Gastrocnemius medialis (tissue), 4 donors: ENCODE results near the gene NHSL1. TPM values are rescaled to one million over a fixed set of nuclear protein-coding genes. Genes with fewer than 3 reads are reported as not detected.
"Not testable (repeated sequence)": the region's sequence is repeated elsewhere in the genome, so short reads cannot be mapped to it uniquely, and the experiment has no call there.

Experiments
- ATAC-seq, 2 donors: fragments of 150-250 bp; one replicate each; pipeline ENCODE4 v1.9.1; 2016
- DNase-seq, 2 donors: peaks; one replicate each; pipeline ENCODE4 v3.0.0-alpha.2; 2019
- H3K27ac ChIP-seq, 4 donors: fragments of 200-600 bp; sonication (generic); 1 replicate in 1 of 4; 2 replicates in 3 of 4; pipeline ENCODE4 v1.5.1; 2016 to 2018; ENCODE audit warnings: mild to moderate bottlenecking in 2 of 4, moderate library complexity in 1 of 4
- H3K27me3 ChIP-seq, 3 donors: fragments of 200-600 bp; sonication (generic) in 2 of 3; 1 replicate in 1 of 3; 2 replicates in 2 of 3; pipeline versions ENCODE4 v1.5.1 to v1.6.0; 2016 to 2019; ENCODE audit warnings: mild to moderate bottlenecking in 1 of 3, moderate library complexity in 1 of 3
- H3K36me3 ChIP-seq, 2 donors: fragments of 200-600 bp; sonication (generic) in 1 of 2; one replicate each; pipeline ENCODE4 v1.5.1; 2017 to 2018
- H3K4me1 ChIP-seq, 2 donors: fragments of 200-600 bp; sonication (generic) in 1 of 2; one replicate each; pipeline ENCODE4 v1.5.1; 2016 to 2017; ENCODE audit warnings: mild to moderate bottlenecking in 2 of 2
- H3K4me3 ChIP-seq, 4 donors: fragments of 200-600 bp; sonication (generic) in 3 of 4; 1 replicate in 1 of 4; 2 replicates in 3 of 4; pipeline ENCODE4 v1.5.1; 2016 to 2019; ENCODE audit warnings: mild to moderate bottlenecking in 2 of 4
- H3K9me3 ChIP-seq, 3 donors: fragments of 200-600 bp; sonication (generic) in 2 of 3; 1 replicate in 1 of 3; 2 replicates in 2 of 3; pipeline ENCODE4 v1.5.1; 2016 to 2019
- CTCF ChIP-seq, 5 experiments: fragments of 450-650 bp in 3 of 5; fragments of 200-600 bp in 2 of 5; sonication (generic) in 2 of 5; IDR thresholded peaks in 4 of 5; conservative IDR thresholded peaks in 1 of 5; 1 replicate in 4 of 5; 2 replicates in 1 of 5; pipeline ENCODE4 v1.5.1; 2016 to 2019; ENCODE audit warnings: antibody characterized with exemption in 5 of 5, mild to moderate bottlenecking in 3 of 5, moderate library complexity in 3 of 5
- POLR2A ChIP-seq, 2 donors: fragments of 450-650 bp; IDR thresholded peaks; one replicate each; pipeline ENCODE4 v1.6.1; 2017; ENCODE audit warnings: antibody characterized with exemption in 2 of 2, mild to moderate bottlenecking in 2 of 2, moderate library complexity in 2 of 2
- in situ Hi-C, 4 donors: fragments of 200-750 bp; cut with MboI; loops; one replicate each; pipeline versions ENCODE4 v1.15.0 to v1.8.0; 2017; ENCODE audit warnings: low sequenced_read_pairs in 4 of 4
- intact Hi-C: fragments of 100-400 bp; cut with DNase I; formaldehyde crosslinking; loops from one replicate; pipeline ENCODE4 v1.15.1; 2023; ENCODE audit warnings: low total_unique reads
- total RNA-seq, 4 donors: library from RNA; depleted of rRNA; stranded (reverse); fragments of >200 nt; gene quantifications; one replicate each; pipeline versions ENCODE4 v1.1.0 to v1.2.3, GENCODE V29; 2016

Gene NHSL1
- total RNA-seq, 4 donors from 2014 or later, result 0.31 to 2.0 (median 1.1) TPM

GRCh38 chr6:138427701-138428100, 71.6 kb downstream of the NHSL1 start:
- DNase-seq, result no peak
- no peaks in the 10 kb centered on the region for H3K9me3 ChIP-seq
- no peak for TF ChIP-seq CTCF (IDR thresholded peaks at IDR 0.05 in 4 of 5, conservative IDR thresholded peaks at IDR 0.05 in 1 of 5)
- no peak for TF ChIP-seq POLR2A (IDR thresholded peaks at IDR 0.05)
- intact Hi-C loops (loop anchor here (2.0 to 10.0 kb wide), 2 partner anchors 87 to 339 kb away; no protein-coding TSS in a partner anchor), in situ Hi-C loops (loop anchor here in 1 of 4 donors (25.0 kb wide), 1 partner anchor 335 kb away; the partner anchor contains the start of gene CCDC28A)
- no peak overlapping the region for H3K27ac ChIP-seq
- no peak overlapping the region for H3K4me3 ChIP-seq
- no peaks in the 10 kb centered on the region for H3K36me3 ChIP-seq
- peaks cover 0 to 5% of the 10 kb centered on the region in 2 donors for H3K4me1 ChIP-seq
- ATAC-seq, result no peak
- H3K27me3 ChIP-seq, result no peaks in the 10 kb centered on the region

- ATAC-seq (no peak), DNase-seq (no peak)
- H3K4me1 ChIP-seq, result peaks cover 0 to 5% of the 10 kb centered on the region in 2 donors
- intact Hi-C loops, result loop anchor here (10.0 kb wide), 1 partner anchor 88 kb away; no protein-coding TSS in a partner anchor
- no peaks in the 10 kb centered on the region for H3K27me3 ChIP-seq
- H3K9me3 ChIP-seq, result no peaks in the 10 kb centered on the region
- H3K27ac ChIP-seq, result no peak overlapping the region
- no peak overlapping the region for H3K4me3 ChIP-seq
- no peak for TF ChIP-seq CTCF (IDR thresholded peaks at IDR 0.05 in 4 of 5, conservative IDR thresholded peaks at IDR 0.05 in 1 of 5)
- no peaks in the 10 kb centered on the region for H3K36me3 ChIP-seq
- in situ Hi-C loops, result loop anchor here in 1 of 4 donors (25.0 kb wide), 1 partner anchor 336 kb away; the partner anchor contains the start of gene CCDC28A
These were observed 72.7 kb downstream of the NHSL1 start for GRCh38 chr6:138426500-138427123.

- H3K27ac ChIP-seq, ATAC-seq, DNase-seq, H3K36me3 ChIP-seq, H3K4me3 ChIP-seq, H3K9me3 ChIP-seq, H3K4me1 ChIP-seq, H3K27me3 ChIP-seq: not testable (repeated sequence)
- intact Hi-C loops, result loop anchor here (10.0 kb wide), 1 partner anchor 90 kb away; no protein-coding TSS in a partner anchor
- in situ Hi-C loops, result loop anchor here in 1 of 4 donors (25.0 kb wide), 1 partner anchor 337 kb away; the partner anchor contains the start of gene CCDC28A
These were observed 74.0 kb downstream of the NHSL1 start for GRCh38 chr6:138425256-138425655.

- ATAC-seq (no peak), DNase-seq (no peak)
- Histone ChIP-seq H3K4me1 (peaks cover 0 to 4% of the 10 kb centered on the region in 2 donors), H3K27me3 (no peaks in the 10 kb centered on the region), H3K9me3 (no peaks in the 10 kb centered on the region), H3K4me3 (no peak overlapping the region), H3K27ac (no peak overlapping the region), H3K36me3 (no peaks in the 10 kb centered on the region)
- intact Hi-C loops (loop anchor here (10.0 kb wide), 1 partner anchor 91 kb away; no protein-coding TSS in a partner anchor), in situ Hi-C loops (loop anchor here in 1 of 4 donors (25.0 kb wide), 1 partner anchor 338 kb away; the partner anchor contains the start of gene CCDC28A)
- TF ChIP-seq POLR2A (IDR thresholded peaks at IDR 0.05), result no peak
- no peak for TF ChIP-seq CTCF (IDR thresholded peaks at IDR 0.05 in 4 of 5, conservative IDR thresholded peaks at IDR 0.05 in 1 of 5)
These were observed 75.0 kb downstream of the NHSL1 start for GRCh38 chr6:138424004-138424904.
